DND-41 (cell line): ENCODE results near the gene FADS1.

Experiments used
- ATAC-seq: fragments of 200-7000 bp; cut with Tn5 transposase; 3 replicates; pipeline ENCODE4 v1.9.1; 2021; ENCODE audit warnings: low read depth; ENCODE audit not compliant: insufficient read depth
- DNase-seq: peaks from one replicate; pipeline ENCODE4 v3.0.0-alpha.2; 2020
- H2AFZ ChIP-seq: 2 replicates; pipeline ENCODE4 v1.6.0; 2012; ENCODE audit warnings: low read depth, low read length
- H3K27ac ChIP-seq: 2 replicates; pipeline ENCODE4 v1.5.1; 2012; ENCODE audit warnings: low read length, inconsistent platforms
- H3K27me3 ChIP-seq: fragments of 200-600 bp; sonication (generic); 2 replicates; pipeline ENCODE4 v1.6.0; 2012; ENCODE audit warnings: low read length, mild to moderate bottlenecking, inconsistent platforms; ENCODE audit not compliant: insufficient read depth, poor library complexity
- H3K36me3 ChIP-seq: 2 replicates; pipeline ENCODE4 v1.5.1; 2012; ENCODE audit warnings: low read length, inconsistent platforms; ENCODE audit not compliant: insufficient read depth
- H3K4me1 ChIP-seq: 2 replicates; pipeline ENCODE4 v1.5.1; 2012; ENCODE audit warnings: mild to moderate bottlenecking, low read length; ENCODE audit not compliant: insufficient read depth
- H3K4me2 ChIP-seq: 2 replicates; pipeline ENCODE4 v1.6.0; 2012; ENCODE audit warnings: mild to moderate bottlenecking, moderate library complexity, low read length, inconsistent platforms; ENCODE audit not compliant: insufficient read depth
- H3K4me3 ChIP-seq, 2 experiments: fragments of 200-600 bp in 1 of 2; shearing (Covaris generic) in 1 of 2; 2 replicates each; pipeline ENCODE4 v1.5.1; 2012 to 2016; ENCODE audit warnings: inconsistent platforms in 2 of 2, low read length in 2 of 2, mild to moderate bottlenecking in 2 of 2, low read depth in 1 of 2, moderate library complexity in 1 of 2
- H3K79me2 ChIP-seq: 2 replicates; pipeline ENCODE4 v1.6.0; 2012; ENCODE audit warnings: low read length, inconsistent platforms; ENCODE audit not compliant: insufficient read depth
- H3K9ac ChIP-seq: 2 replicates; pipeline ENCODE4 v1.6.0; 2012; ENCODE audit warnings: low read depth, mild to moderate bottlenecking, inconsistent platforms, low read length, moderate library complexity
- H3K9me3 ChIP-seq: 2 replicates; pipeline ENCODE4 v1.5.1; 2012; ENCODE audit warnings: low read length, moderate library complexity, mild to moderate bottlenecking, inconsistent platforms; ENCODE audit not compliant: insufficient read depth, severe bottlenecking
- H4K20me1 ChIP-seq: 2 replicates; pipeline ENCODE4 v1.6.0; 2012; ENCODE audit warnings: low read length; ENCODE audit not compliant: insufficient read depth
- EZH2 ChIP-seq: IDR thresholded peaks from 3 replicates; pipeline ENCODE4 v1.6.1; 2012; ENCODE audit warnings: borderline replicate concordance, low read depth, mild to moderate bottlenecking, moderate library complexity, low read length, inconsistent platforms; ENCODE audit not compliant: severe bottlenecking
- TF ChIP-seq, protein P1 (sequence below): IDR thresholded peaks from 2 replicates; pipeline ENCODE4 v1.5.1; 2012; ENCODE audit warnings: borderline replicate concordance, low read length, moderate library complexity, mild to moderate bottlenecking; ENCODE audit not compliant: poor library complexity, severe bottlenecking; ENCODE audit errors: extremely low read depth

The FADS1 gene

GRCh38 chr11:61830237-61831105 is 13.7 kb upstream of the FADS1 start:
- Histone ChIP-seq H3K4me3 (peak overlapping the region; percentile 46 to 84; a peak in 3 of 4 replicates), H3K4me1 (peaks cover 77% of the 10 kb centered on the region), H3K4me2 (peak overlapping the region; percentile 81), H3K27me3 (no peaks in the 10 kb centered on the region), H3K36me3 (peaks cover 57% of the 10 kb centered on the region), H3K9ac (peak overlapping the region; percentile 90), H3K9me3 (no peaks in the 10 kb centered on the region), H3K79me2 (peaks cover 84% of the 10 kb centered on the region), H2AFZ (no peak overlapping the region), H3K27ac (peak overlapping the region; percentile 99), H4K20me1 (peaks cover 41% of the 10 kb centered on the region)
- ATAC-seq (no peak), DNase-seq (no peak)
- TF ChIP-seq, protein P1, sequence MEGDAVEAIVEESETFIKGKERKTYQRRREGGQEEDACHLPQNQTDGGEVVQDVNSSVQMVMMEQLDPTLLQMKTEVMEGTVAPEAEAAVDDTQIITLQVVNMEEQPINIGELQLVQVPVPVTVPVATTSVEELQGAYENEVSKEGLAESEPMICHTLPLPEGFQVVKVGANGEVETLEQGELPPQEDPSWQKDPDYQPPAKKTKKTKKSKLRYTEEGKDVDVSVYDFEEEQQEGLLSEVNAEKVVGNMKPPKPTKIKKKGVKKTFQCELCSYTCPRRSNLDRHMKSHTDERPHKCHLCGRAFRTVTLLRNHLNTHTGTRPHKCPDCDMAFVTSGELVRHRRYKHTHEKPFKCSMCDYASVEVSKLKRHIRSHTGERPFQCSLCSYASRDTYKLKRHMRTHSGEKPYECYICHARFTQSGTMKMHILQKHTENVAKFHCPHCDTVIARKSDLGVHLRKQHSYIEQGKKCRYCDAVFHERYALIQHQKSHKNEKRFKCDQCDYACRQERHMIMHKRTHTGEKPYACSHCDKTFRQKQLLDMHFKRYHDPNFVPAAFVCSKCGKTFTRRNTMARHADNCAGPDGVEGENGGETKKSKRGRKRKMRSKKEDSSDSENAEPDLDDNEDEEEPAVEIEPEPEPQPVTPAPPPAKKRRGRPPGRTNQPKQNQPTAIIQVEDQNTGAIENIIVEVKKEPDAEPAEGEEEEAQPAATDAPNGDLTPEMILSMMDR, result no peak
- TF ChIP-seq EZH2, result no peak

DNA sequence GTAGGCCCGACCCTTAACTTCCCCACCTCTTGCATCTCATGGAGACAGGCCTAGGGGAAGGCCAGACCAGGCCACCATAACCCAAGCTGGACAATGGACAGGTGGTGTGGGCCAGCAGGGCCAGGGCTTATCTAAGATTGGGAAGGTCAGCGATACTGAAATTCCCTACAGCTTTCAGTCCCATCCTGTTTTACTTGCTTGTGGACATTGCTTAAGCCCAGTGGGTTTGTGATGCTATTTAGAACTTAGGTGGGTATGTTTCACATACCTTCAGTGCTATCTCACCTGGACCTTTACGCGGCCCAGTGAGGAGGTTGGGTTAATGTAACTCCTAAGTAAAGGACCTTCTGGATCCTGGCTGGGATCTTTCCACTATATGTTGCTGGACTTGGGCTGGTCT is 13.0 kb upstream of the FADS1 start:
- Histone ChIP-seq H4K20me1 (peaks cover 41% of the 10 kb centered on the region), H3K9me3 (no peaks in the 10 kb centered on the region), H2AFZ (no peak overlapping the region), H3K79me2 (peaks cover 77% of the 10 kb centered on the region), H3K9ac (peak overlapping the region; percentile 90), H3K4me3 (peak overlapping the region; percentile 46 to 84), H3K4me2 (peak overlapping the region; percentile 81), H3K4me1 (peaks cover 70% of the 10 kb centered on the region), H3K27me3 (no peaks in the 10 kb centered on the region), H3K27ac (peak overlapping the region; percentile 99), H3K36me3 (peaks cover 57% of the 10 kb centered on the region)
- TF ChIP-seq, protein P1, result no peak
- TF ChIP-seq EZH2, result no peak
- no peak for DNase-seq
- ATAC-seq, result no peak

GRCh38 chr11:61828629-61829407 is 12.0 kb upstream of the FADS1 start:
- peaks cover 70% of the 10 kb centered on the region for H3K79me2 ChIP-seq

More at GRCh38 chr11:61828629-61829407, 12.0 kb upstream of the FADS1 start:
- H4K20me1 ChIP-seq, result peaks cover 41% of the 10 kb centered on the region
- peak overlapping the region; percentile 46 to 84 for H3K4me3 ChIP-seq
- H3K36me3 ChIP-seq, result peaks cover 55% of the 10 kb centered on the region
- no peaks in the 10 kb centered on the region for H3K9me3 ChIP-seq
- ATAC-seq (peak; percentile 43), DNase-seq (peak; percentile 75)
- H3K27me3 ChIP-seq, result no peaks in the 10 kb centered on the region
- peak overlapping the region; percentile 99 for H3K27ac ChIP-seq
- peaks cover 60% of the 10 kb centered on the region for H3K4me1 ChIP-seq
- peak overlapping the region; percentile 90 for H3K9ac ChIP-seq
- peak overlapping the region; percentile 81 for H3K4me2 ChIP-seq
- H2AFZ ChIP-seq, result peak overlapping the region; percentile 50; the same call in 1 of the 2 replicates
- no peak for TF ChIP-seq EZH2
- TF ChIP-seq, protein P1, result peak; percentile 64
